ENCODE data around the gene UGT1A4. TPM values are rescaled to one million over a fixed set of nuclear protein-coding genes. Genes with fewer than 3 reads are reported as not detected.
A peak's percentile ranks its signal among the peaks of the same experiment; 100 is the strongest.
"Not testable (repeated sequence)": the region's sequence is repeated elsewhere in the genome, so short reads cannot be mapped to it uniquely, and the experiment has no call there.

Gene UGT1A4
- total and polyA plus RNA-seq, 2 donors (not counting 1 experiment from before 2014, with no cell fraction given), result not detected

DNA sequence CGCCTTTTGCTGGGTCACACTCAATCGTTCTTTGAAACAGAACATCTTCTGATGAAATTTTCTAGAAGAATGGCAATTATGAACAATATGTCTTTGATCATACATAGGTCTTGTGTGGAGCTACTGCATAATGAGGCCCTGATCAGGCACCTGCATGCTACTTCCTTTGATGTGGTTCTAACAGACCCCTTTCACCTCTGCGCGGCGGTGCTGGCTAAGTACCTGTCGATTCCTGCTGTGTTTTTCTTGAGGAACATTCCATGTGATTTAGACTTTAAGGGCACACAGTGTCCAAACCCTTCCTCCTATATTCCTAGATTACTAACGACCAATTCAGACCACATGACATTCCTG lies 5.3 kb upstream of the UGT1A4 start:
- H3K27ac ChIP-seq (ENCODE audit: insufficient read depth, low read length), result no peak overlapping the region
- no peak overlapping the region for H3K4me3 ChIP-seq (replicated peaks in 1 of 4; ENCODE audit: control extremely low read depth in 1 of 4, insufficient read depth in 1 of 4, low read depth in 3 of 4, low read length in 4 of 4)
- no peak overlapping the region for H3K9ac ChIP-seq (ENCODE audit: insufficient read depth, low read length)
- H3K36me3 ChIP-seq (ENCODE audit: control insufficient read depth, insufficient read depth, low read length), result no peaks in the 10 kb centered on the region
- H3K27me3 ChIP-seq (ENCODE audit: control insufficient read depth, insufficient read depth, low read length), result peaks cover 4% of the 10 kb centered on the region
- TF ChIP-seq, protein P1, sequence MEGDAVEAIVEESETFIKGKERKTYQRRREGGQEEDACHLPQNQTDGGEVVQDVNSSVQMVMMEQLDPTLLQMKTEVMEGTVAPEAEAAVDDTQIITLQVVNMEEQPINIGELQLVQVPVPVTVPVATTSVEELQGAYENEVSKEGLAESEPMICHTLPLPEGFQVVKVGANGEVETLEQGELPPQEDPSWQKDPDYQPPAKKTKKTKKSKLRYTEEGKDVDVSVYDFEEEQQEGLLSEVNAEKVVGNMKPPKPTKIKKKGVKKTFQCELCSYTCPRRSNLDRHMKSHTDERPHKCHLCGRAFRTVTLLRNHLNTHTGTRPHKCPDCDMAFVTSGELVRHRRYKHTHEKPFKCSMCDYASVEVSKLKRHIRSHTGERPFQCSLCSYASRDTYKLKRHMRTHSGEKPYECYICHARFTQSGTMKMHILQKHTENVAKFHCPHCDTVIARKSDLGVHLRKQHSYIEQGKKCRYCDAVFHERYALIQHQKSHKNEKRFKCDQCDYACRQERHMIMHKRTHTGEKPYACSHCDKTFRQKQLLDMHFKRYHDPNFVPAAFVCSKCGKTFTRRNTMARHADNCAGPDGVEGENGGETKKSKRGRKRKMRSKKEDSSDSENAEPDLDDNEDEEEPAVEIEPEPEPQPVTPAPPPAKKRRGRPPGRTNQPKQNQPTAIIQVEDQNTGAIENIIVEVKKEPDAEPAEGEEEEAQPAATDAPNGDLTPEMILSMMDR (conservative IDR thresholded peaks at IDR 0.05 in 1 of 2, IDR thresholded peaks at IDR 0.05 in 1 of 2; ENCODE audit: low read depth in 1 of 2, low read length in 2 of 2), result no peak
- no peak for TF ChIP-seq EZH2 (IDR thresholded peaks at IDR 0.05; ENCODE audit: low read length, missing control alignments)
- no peaks in the 10 kb centered on the region for H3K9me3 ChIP-seq (ENCODE audit: control insufficient read depth, insufficient read depth, low read depth, low read length)
- H3K4me1 ChIP-seq (ENCODE audit: control insufficient read depth, extremely low read depth, insufficient read depth, low read length), result no peaks in the 10 kb centered on the region
- no peak overlapping the region for H2AFZ ChIP-seq (ENCODE audit: low read length)
- no peak for DNase-seq (ENCODE audit: low read depth in 2 of 2)
- H3K4me2 ChIP-seq (ENCODE audit: extremely low read depth, insufficient read depth, low read length), result no peak overlapping the region
- no peaks in the 10 kb centered on the region for H4K20me1 ChIP-seq (ENCODE audit: control insufficient read depth, extremely low read depth, insufficient read depth, low read length)
- H3K79me2 ChIP-seq (ENCODE audit: control insufficient read depth, insufficient read depth, low read length), result no peaks in the 10 kb centered on the region

DNA sequence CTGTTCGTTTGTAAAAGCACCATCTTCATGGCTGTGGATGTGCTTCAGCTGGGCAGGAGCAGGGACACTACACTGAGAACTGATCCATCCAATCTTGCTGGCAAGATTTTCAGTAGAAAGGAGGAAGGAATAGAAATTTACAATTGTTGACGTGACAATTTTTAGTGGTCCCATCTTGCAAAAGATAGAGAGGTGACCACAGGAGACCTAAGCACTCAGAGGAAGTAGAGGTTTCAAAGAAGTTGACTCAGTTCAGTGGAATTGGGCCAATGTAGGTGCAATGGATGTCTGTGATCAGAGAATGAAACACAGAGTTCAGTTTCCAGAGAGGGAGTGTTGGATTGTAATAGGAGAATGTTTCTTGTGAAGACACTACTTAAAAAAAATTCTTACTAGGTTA lies 4.4 kb upstream of the UGT1A4 start:
- DNase-seq (ENCODE audit: low read depth in 2 of 2), result peak in 1 of 2 donors; percentile 24

DNA sequence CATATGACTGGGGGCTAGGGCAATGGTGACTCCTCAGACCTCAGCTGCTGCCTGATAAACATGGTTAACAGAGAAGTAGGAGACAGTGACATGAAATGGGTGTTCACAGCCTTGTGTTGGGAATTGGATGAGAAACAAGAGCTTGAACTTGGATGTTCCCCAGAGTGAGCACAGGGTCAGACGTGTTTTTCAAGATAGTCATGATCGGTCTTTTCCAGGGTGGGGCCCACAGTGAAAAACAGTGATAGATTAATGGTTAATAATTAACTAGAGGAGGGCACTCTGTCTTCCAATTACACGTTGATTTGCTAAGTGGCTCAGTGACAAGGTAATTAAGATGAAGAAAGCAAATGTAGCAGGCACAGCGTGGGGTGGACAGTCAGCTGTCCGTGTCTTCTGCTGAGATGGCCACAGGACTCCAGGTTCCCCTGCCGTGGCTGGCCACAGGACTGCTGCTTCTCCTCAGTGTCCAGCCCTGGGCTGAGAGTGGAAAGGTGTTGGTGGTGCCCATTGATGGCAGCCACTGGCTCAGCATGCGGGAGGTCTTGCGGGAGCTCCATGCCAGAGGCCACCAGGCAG lies 10.3 kb downstream of the UGT1A4 start, which contains the start of gene UGT1A3:
Gene UGT1A3, plus strand, starts transcription at position 320 of the 579 bp plus-strand sequence. Its CDS starts 85 bp downstream, at position 405.
- no peaks in the 10 kb centered on the region for H3K27me3 ChIP-seq (ENCODE audit: control insufficient read depth, insufficient read depth, low read length)
- no peak within 1 kb of the TSS for H2AFZ ChIP-seq (ENCODE audit: low read length)
- H3K4me1 ChIP-seq (ENCODE audit: control insufficient read depth, extremely low read depth, insufficient read depth, low read length), result no peaks in the 10 kb centered on the region
- H3K9me3 ChIP-seq (ENCODE audit: control insufficient read depth, insufficient read depth, low read depth, low read length), result no peaks in the 10 kb centered on the region
- TF ChIP-seq, protein P1 (conservative IDR thresholded peaks at IDR 0.05 in 1 of 2, IDR thresholded peaks at IDR 0.05 in 1 of 2; ENCODE audit: low read depth in 1 of 2, low read length in 2 of 2), result no peak
- TF ChIP-seq EZH2 (IDR thresholded peaks at IDR 0.05; ENCODE audit: low read length, missing control alignments), result no peak
- H3K36me3 ChIP-seq (ENCODE audit: control insufficient read depth, insufficient read depth, low read length), result no peaks in the 10 kb centered on the region
- H3K9ac ChIP-seq (ENCODE audit: insufficient read depth, low read length), result no peak within 1 kb of the TSS
- H4K20me1 ChIP-seq (ENCODE audit: control insufficient read depth, extremely low read depth, insufficient read depth, low read length), result no peaks in the 10 kb centered on the region
- H3K79me2 ChIP-seq (ENCODE audit: control insufficient read depth, insufficient read depth, low read length), result no peaks in the 10 kb centered on the region
- no peak within 1 kb of the TSS for H3K27ac ChIP-seq (ENCODE audit: insufficient read depth, low read length)
- no peak within 1 kb of the TSS for H3K4me3 ChIP-seq (replicated peaks in 1 of 4; ENCODE audit: control extremely low read depth in 1 of 4, insufficient read depth in 1 of 4, low read depth in 3 of 4, low read length in 4 of 4)
- no peak within 1 kb of the TSS for H3K4me2 ChIP-seq (ENCODE audit: extremely low read depth, insufficient read depth, low read length)
- DNase-seq (ENCODE audit: low read depth in 2 of 2), result no peak

More for the DNA sequence above, 4.4 kb upstream of the UGT1A4 start:
- TF ChIP-seq, protein P1 (conservative IDR thresholded peaks at IDR 0.05 in 1 of 2, IDR thresholded peaks at IDR 0.05 in 1 of 2; ENCODE audit: low read depth in 1 of 2, low read length in 2 of 2), result no peak
- no peak for TF ChIP-seq EZH2 (IDR thresholded peaks at IDR 0.05; ENCODE audit: low read length, missing control alignments)
- H3K9me3 ChIP-seq (ENCODE audit: control insufficient read depth, insufficient read depth, low read depth, low read length), result no peaks in the 10 kb centered on the region
- H2AFZ ChIP-seq (ENCODE audit: low read length), result no peak overlapping the region
- no peak overlapping the region for H3K4me3 ChIP-seq (replicated peaks in 1 of 4; ENCODE audit: control extremely low read depth in 1 of 4, insufficient read depth in 1 of 4, low read depth in 3 of 4, low read length in 4 of 4)
- no peaks in the 10 kb centered on the region for H3K4me1 ChIP-seq (ENCODE audit: control insufficient read depth, extremely low read depth, insufficient read depth, low read length)
- no peak overlapping the region for H3K27ac ChIP-seq (ENCODE audit: insufficient read depth, low read length)
- peaks cover 4% of the 10 kb centered on the region for H3K27me3 ChIP-seq (ENCODE audit: control insufficient read depth, insufficient read depth, low read length)
- H3K4me2 ChIP-seq (ENCODE audit: extremely low read depth, insufficient read depth, low read length), result no peak overlapping the region
- H3K36me3 ChIP-seq (ENCODE audit: control insufficient read depth, insufficient read depth, low read length), result no peaks in the 10 kb centered on the region
- no peaks in the 10 kb centered on the region for H3K79me2 ChIP-seq (ENCODE audit: control insufficient read depth, insufficient read depth, low read length)
- H4K20me1 ChIP-seq (ENCODE audit: control insufficient read depth, extremely low read depth, insufficient read depth, low read length), result no peaks in the 10 kb centered on the region
- no peak overlapping the region for H3K9ac ChIP-seq (ENCODE audit: insufficient read depth, low read length)

DNA sequence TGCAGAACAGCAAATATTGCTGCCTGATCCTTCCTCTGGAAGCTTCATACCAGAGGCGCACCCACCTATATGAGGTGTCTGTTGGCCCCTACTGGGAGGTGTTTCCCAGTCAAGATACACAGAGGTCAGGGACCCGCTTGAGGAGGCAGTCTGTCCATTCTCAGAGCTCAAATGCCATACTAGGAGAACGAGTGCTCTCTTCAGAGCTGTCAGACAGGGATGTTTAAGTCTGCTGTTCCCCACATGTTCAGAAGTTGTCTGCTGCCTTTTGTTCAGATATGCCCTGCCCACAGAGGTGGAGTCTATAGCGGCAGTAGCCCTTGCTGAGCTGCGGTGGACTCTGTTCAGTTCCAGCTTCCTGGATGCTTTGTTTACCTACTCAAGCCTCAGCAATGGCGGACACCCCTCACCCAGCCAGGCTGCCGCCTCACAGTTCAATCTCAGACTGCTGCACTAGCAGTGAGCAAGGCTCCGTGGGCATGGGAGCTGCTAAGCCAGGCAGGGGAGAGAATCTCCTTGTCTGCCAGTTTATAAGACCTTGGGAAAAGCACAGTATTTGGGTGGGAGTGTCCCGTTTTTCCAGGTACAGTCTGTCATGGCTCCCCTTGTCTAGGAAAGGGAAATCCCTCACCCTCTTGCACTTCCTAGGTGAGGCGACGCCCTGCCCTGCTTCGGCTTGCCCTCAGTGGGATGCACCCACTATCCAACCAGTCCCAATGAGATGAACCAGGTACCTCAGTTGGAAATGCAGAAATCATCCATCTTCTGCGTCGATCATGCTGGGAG lies 18.5 kb downstream of the UGT1A4 start:
- not testable (repeated sequence) for H2AFZ ChIP-seq (ENCODE audit: low read length); H3K4me2 ChIP-seq (ENCODE audit: extremely low read depth, insufficient read depth, low read length); H3K4me3 ChIP-seq (replicated peaks in 1 of 4; ENCODE audit: control extremely low read depth in 1 of 4, insufficient read depth in 1 of 4, low read depth in 3 of 4, low read length in 4 of 4); DNase-seq (ENCODE audit: low read depth in 2 of 2); H3K27me3 ChIP-seq (ENCODE audit: control insufficient read depth, insufficient read depth, low read length); H3K36me3 ChIP-seq (ENCODE audit: control insufficient read depth, insufficient read depth, low read length); H3K27ac ChIP-seq (ENCODE audit: insufficient read depth, low read length); H3K4me1 ChIP-seq (ENCODE audit: control insufficient read depth, extremely low read depth, insufficient read depth, low read length); H3K9me3 ChIP-seq (ENCODE audit: control insufficient read depth, insufficient read depth, low read depth, low read length); H3K9ac ChIP-seq (ENCODE audit: insufficient read depth, low read length); H4K20me1 ChIP-seq (ENCODE audit: control insufficient read depth, extremely low read depth, insufficient read depth, low read length); H3K79me2 ChIP-seq (ENCODE audit: control insufficient read depth, insufficient read depth, low read length)
